Gastrocnemius medialis (tissue), 4 donors: ENCODE measurements around the gene WDFY4. TPM values are rescaled to one million over a fixed set of nuclear protein-coding genes. Genes with fewer than 3 reads are reported as not detected.

Experiments used
- ATAC-seq, 2 donors: fragments of 150-250 bp; one replicate each; pipeline ENCODE4 v1.9.1; 2016
- DNase-seq, 2 donors: peaks; one replicate each; pipeline ENCODE4 v3.0.0-alpha.2; 2019
- H3K27ac ChIP-seq, 4 donors: fragments of 200-600 bp; sonication (generic); 1 replicate in 1 of 4; 2 replicates in 3 of 4; pipeline ENCODE4 v1.5.1; 2016 to 2018; ENCODE audit warnings: mild to moderate bottlenecking in 2 of 4, moderate library complexity in 1 of 4
- H3K27me3 ChIP-seq, 3 donors: fragments of 200-600 bp; sonication (generic) in 2 of 3; 1 replicate in 1 of 3; 2 replicates in 2 of 3; pipeline versions ENCODE4 v1.5.1 to v1.6.0; 2016 to 2019; ENCODE audit warnings: mild to moderate bottlenecking in 1 of 3, moderate library complexity in 1 of 3
- H3K36me3 ChIP-seq, 2 donors: fragments of 200-600 bp; sonication (generic) in 1 of 2; one replicate each; pipeline ENCODE4 v1.5.1; 2017 to 2018
- H3K4me1 ChIP-seq, 2 donors: fragments of 200-600 bp; sonication (generic) in 1 of 2; one replicate each; pipeline ENCODE4 v1.5.1; 2016 to 2017; ENCODE audit warnings: mild to moderate bottlenecking in 2 of 2
- H3K4me3 ChIP-seq, 4 donors: fragments of 200-600 bp; sonication (generic) in 3 of 4; 1 replicate in 1 of 4; 2 replicates in 3 of 4; pipeline ENCODE4 v1.5.1; 2016 to 2019; ENCODE audit warnings: mild to moderate bottlenecking in 2 of 4
- H3K9me3 ChIP-seq, 3 donors: fragments of 200-600 bp; sonication (generic) in 2 of 3; 1 replicate in 1 of 3; 2 replicates in 2 of 3; pipeline ENCODE4 v1.5.1; 2016 to 2019
- POLR2A ChIP-seq, 2 donors: fragments of 450-650 bp; IDR thresholded peaks; one replicate each; pipeline ENCODE4 v1.6.1; 2017; ENCODE audit warnings: antibody characterized with exemption in 2 of 2, mild to moderate bottlenecking in 2 of 2, moderate library complexity in 2 of 2
- in situ Hi-C, 4 donors: fragments of 200-750 bp; cut with MboI; loops; one replicate each; pipeline versions ENCODE4 v1.15.0 to v1.8.0; 2017; ENCODE audit warnings: low sequenced_read_pairs in 4 of 4
- intact Hi-C: fragments of 100-400 bp; cut with DNase I; formaldehyde crosslinking; loops from one replicate; pipeline ENCODE4 v1.15.1; 2023; ENCODE audit warnings: low total_unique reads
- total RNA-seq, 4 donors: library from RNA; depleted of rRNA; stranded (reverse); fragments of >200 nt; gene quantifications; one replicate each; pipeline versions ENCODE4 v1.1.0 to v1.2.3, GENCODE V29; 2016
- TF ChIP-seq, protein P1 (sequence below), 5 experiments: fragments of 450-650 bp in 3 of 5; fragments of 200-600 bp in 2 of 5; sonication (generic) in 2 of 5; IDR thresholded peaks in 4 of 5; conservative IDR thresholded peaks in 1 of 5; 1 replicate in 4 of 5; 2 replicates in 1 of 5; pipeline ENCODE4 v1.5.1; 2016 to 2019; ENCODE audit warnings: antibody characterized with exemption in 5 of 5, mild to moderate bottlenecking in 3 of 5, moderate library complexity in 3 of 5

WDFY4 gene
- total RNA-seq, 4 donors from 2014 or later: 0.29 to 0.94 (median 0.59) TPM

DNA sequence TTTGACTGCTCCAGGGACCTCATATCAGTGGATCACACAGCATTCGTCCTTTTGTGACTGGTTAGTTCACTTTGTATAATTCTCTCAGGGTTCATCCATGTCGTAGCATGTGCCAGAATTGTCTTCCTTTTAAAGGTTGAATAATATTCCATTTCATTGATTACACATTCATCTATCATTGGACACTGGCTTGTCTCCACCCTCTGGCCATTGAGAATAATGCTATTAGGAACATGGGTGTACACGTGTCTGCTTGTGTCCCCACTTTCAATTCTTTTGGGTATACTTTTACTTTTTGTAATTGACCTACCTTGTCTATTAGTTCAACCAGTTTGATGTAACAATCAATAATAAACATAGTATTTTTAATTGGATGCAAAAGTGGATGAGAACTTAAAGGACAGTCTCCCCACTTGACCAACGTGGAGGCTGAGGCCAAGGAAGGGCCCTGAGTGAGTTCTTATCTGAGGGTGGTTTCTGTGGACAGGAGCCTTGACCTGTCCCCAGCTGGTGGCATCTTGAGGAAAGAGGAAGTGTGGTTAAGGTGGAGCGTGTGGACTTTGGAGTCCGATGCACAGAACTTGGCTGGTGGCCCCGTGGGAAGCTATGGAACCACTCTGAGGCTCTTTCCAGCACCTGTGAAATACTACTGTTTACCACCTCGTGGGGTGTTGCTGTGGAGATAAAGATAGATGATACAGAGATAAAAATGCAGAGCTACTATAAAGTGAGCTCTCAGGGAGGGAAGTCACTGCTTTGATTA lies 16.6 kb downstream of the WDFY4 start:
- H3K4me3 ChIP-seq: no peak overlapping the region
- intact Hi-C loops: no loop called here
- no peaks in the 10 kb centered on the region for H3K4me1 ChIP-seq
- ATAC-seq (no peak), DNase-seq (no peak)
- H3K27ac ChIP-seq: no peak overlapping the region
- in situ Hi-C loops: no loop called here
- H3K27me3 ChIP-seq: no peaks in the 10 kb centered on the region
- TF ChIP-seq, protein P1, sequence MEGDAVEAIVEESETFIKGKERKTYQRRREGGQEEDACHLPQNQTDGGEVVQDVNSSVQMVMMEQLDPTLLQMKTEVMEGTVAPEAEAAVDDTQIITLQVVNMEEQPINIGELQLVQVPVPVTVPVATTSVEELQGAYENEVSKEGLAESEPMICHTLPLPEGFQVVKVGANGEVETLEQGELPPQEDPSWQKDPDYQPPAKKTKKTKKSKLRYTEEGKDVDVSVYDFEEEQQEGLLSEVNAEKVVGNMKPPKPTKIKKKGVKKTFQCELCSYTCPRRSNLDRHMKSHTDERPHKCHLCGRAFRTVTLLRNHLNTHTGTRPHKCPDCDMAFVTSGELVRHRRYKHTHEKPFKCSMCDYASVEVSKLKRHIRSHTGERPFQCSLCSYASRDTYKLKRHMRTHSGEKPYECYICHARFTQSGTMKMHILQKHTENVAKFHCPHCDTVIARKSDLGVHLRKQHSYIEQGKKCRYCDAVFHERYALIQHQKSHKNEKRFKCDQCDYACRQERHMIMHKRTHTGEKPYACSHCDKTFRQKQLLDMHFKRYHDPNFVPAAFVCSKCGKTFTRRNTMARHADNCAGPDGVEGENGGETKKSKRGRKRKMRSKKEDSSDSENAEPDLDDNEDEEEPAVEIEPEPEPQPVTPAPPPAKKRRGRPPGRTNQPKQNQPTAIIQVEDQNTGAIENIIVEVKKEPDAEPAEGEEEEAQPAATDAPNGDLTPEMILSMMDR (IDR thresholded peaks at IDR 0.05 in 4 of 5, conservative IDR thresholded peaks at IDR 0.05 in 1 of 5): no peak
- TF ChIP-seq POLR2A (IDR thresholded peaks at IDR 0.05): no peak
- no peaks in the 10 kb centered on the region for H3K36me3 ChIP-seq
- H3K9me3 ChIP-seq: no peaks in the 10 kb centered on the region

DNA sequence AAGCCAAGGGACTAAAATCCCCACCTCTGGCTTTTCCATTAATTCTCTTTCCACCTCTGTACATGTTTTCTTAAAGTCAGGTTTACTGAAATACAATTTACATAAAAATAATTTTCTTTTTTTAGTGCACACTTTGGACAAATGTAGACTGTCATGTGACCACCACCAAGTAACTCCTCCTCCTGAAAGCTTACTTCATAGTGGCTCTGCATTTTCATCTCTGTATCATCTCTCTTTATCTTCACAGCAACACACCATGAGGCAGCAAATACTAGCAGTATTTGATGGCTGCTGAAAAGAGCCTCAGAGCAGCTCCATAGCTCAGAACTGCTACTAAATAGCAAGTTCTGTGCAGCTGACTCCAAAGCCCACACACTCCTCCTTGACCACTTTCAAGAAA lies 17.3 kb downstream of the WDFY4 start:
- Histone ChIP-seq H3K9me3 (no peaks in the 10 kb centered on the region), H3K27me3 (no peaks in the 10 kb centered on the region), H3K36me3 (no peaks in the 10 kb centered on the region), H3K27ac (no peak overlapping the region), H3K4me1 (no peaks in the 10 kb centered on the region), H3K4me3 (no peak overlapping the region)
- in situ Hi-C loops (no loop called here), intact Hi-C loops (no loop called here)
- TF ChIP-seq POLR2A (IDR thresholded peaks at IDR 0.05): no peak
- TF ChIP-seq, protein P1 (IDR thresholded peaks at IDR 0.05 in 4 of 5, conservative IDR thresholded peaks at IDR 0.05 in 1 of 5): no peak
- DNase-seq (no peak), ATAC-seq (no peak)

DNA sequence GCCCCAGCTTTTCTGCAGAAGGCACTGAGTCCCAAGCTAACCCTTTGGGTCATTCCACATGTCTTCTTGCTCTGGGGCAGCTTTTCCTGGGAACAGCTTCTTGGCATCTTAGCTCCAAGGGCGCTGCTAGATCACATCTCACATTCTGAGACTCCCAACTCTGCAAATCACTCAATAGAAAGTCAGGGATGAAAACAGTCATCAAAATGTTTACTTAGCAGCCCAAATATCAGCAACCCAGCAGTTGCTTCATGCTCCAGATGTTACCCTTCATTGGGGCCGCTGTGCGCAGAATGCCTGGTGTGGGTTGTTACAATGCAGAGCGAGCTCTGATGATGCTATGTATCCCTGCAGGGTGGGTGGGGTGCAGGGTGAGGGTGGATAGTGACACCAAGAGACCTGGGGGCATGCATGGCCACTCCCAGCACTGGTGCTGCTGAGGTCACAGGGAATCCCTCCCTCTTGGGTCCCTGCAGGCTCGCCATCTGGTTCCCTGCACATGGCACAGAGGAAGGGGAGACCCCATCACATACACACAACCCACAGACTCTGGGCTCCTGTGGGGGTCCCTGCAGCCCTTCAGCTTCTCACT lies 19.0 kb downstream of the WDFY4 start:
- no peaks in the 10 kb centered on the region for H3K27me3 ChIP-seq
- TF ChIP-seq, protein P1 (IDR thresholded peaks at IDR 0.05 in 4 of 5, conservative IDR thresholded peaks at IDR 0.05 in 1 of 5): no peak
- TF ChIP-seq POLR2A (IDR thresholded peaks at IDR 0.05): no peak
- no peak overlapping the region for H3K27ac ChIP-seq
- in situ Hi-C loops (no loop called here), intact Hi-C loops (no loop called here)
- H3K9me3 ChIP-seq: no peaks in the 10 kb centered on the region
- no peaks in the 10 kb centered on the region for H3K4me1 ChIP-seq
- DNase-seq: no peak
- H3K36me3 ChIP-seq: no peaks in the 10 kb centered on the region
- no peak for ATAC-seq
- no peak overlapping the region for H3K4me3 ChIP-seq

DNA sequence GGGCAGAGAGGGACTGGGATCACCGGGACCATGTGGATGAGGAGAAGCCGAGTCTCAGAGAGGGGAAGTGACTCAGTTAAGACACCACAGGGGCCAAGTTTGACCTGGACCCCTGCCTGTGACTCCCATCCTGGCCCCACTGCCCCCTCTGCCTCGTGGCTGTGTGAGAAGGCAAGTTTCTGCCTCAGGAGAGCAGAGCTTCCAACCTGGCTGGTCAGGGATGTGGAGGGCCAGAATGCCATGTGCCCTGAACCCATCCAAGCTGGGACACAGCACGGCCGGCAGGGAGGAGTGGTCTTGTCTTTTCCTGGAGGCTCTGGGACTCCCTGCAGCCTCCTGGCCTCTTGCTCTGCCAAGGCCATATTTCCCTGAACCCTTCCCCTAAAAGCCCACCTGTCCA lies 19.5 kb downstream of the WDFY4 start:
- intact Hi-C loops: no loop called here
- no peak for ATAC-seq
- no peaks in the 10 kb centered on the region for H3K36me3 ChIP-seq
- H3K4me3 ChIP-seq: no peak overlapping the region
- H3K27me3 ChIP-seq: no peaks in the 10 kb centered on the region
- H3K27ac ChIP-seq: no peak overlapping the region
- no peaks in the 10 kb centered on the region for H3K4me1 ChIP-seq
- H3K9me3 ChIP-seq: no peaks in the 10 kb centered on the region
- in situ Hi-C loops: no loop called here
- no peak for TF ChIP-seq POLR2A (IDR thresholded peaks at IDR 0.05)
- TF ChIP-seq, protein P1 (IDR thresholded peaks at IDR 0.05 in 4 of 5, conservative IDR thresholded peaks at IDR 0.05 in 1 of 5): no peak
- no peak for DNase-seq
